ENCODE measurements around the gene DAB2IP.

The DAB2IP gene

DNA sequence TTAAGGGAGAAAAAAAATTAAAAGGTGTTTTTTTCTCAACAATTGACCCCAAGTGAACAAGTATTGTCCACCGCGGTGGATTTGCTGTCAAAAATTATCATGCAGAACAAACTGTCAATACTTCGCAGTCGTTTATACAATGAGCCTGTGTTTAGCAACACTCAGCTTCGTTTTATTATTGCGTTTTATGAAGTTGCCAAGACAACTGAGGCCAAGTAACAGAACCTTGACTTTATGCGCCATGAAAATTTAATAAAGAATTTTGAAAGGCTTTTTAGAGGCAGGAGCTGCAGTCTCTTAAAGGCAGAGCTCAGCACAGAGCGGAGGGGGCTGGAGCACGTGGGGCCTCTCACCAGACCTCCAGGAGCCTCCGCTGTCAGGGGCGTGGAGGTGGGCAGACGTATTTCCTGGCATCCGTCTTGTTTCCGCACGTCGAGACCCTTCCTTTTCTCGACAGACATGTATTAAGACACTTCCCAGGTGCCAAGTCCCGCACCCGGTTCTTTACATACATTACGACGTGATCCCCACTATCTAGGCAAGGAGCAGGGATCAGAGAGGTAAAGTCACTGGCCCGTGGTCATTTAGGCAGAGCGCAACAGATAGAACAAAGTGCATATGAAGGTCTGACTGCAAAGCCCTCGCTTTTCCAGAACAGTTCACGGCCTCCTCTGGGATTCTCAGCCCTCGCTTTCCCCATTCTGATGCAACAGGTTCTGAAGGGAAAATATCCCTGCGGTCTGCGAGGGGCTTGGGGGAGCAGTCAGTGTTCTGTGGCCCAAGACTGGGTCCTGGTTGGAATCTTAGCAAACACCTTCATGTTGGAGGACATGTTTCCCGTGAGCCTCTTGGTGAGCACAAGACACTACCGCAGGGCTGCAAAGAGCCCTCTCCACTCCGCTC is 164.4 kb downstream of the DAB2IP start:
- Histone ChIP-seq H3K4me3 (ENCODE audit: low read length in 2 of 2) (no peak overlapping the region), H3K9me3 (replicated peaks in 1 of 2; ENCODE audit: control insufficient read depth in 2 of 2, insufficient read depth in 1 of 2, low read depth in 1 of 2, low read length in 2 of 2) (peaks cover 0 to 2% of the 10 kb centered on the region in 2 donors), H2BK5ac (ENCODE audit: low read length) (no peak overlapping the region), H2AK5ac (ENCODE audit: low read depth, low read length) (no peak overlapping the region), H3K4me2 (ENCODE audit: insufficient read depth, low read length, poor library complexity, severe bottlenecking) (no peak overlapping the region), H3K27ac (replicated peaks; ENCODE audit: low read length) (no peak overlapping the region), H3K9ac (ENCODE audit: low read depth, low read length, poor library complexity) (no peak overlapping the region), H3K18ac (ENCODE audit: low read length) (peak overlapping the region; percentile 1), H2AFZ (ENCODE audit: low read length) (no peak overlapping the region), H4K8ac (ENCODE audit: low read depth, low read length) (no peak overlapping the region), H4K91ac (ENCODE audit: low read depth, low read length, poor library complexity) (no peak overlapping the region), H3K14ac (ENCODE audit: low read length) (no peak overlapping the region), H2BK12ac (ENCODE audit: low read length) (no peak overlapping the region), H3K23ac (ENCODE audit: low read depth, low read length, poor library complexity) (no peak overlapping the region), H3K79me1 (ENCODE audit: low read depth, low read length) (no peaks in the 10 kb centered on the region), H2BK120ac (ENCODE audit: low read depth, low read length) (no peak overlapping the region), H3K36me3 (replicated peaks in 1 of 2; ENCODE audit: control insufficient read depth in 2 of 2, insufficient read depth in 2 of 2, low read length in 2 of 2) (no peaks in the 10 kb centered on the region), H2BK15ac (ENCODE audit: low read length) (no peak overlapping the region), H3K27me3 (ENCODE audit: control insufficient read depth in 3 of 3, insufficient read depth in 3 of 3, low read depth in 1 of 3, low read length in 3 of 3) (peaks cover 0 to 66% (median 0%) of the 10 kb centered on the region in 3 experiments), H3K4ac (ENCODE audit: low read length) (no peak overlapping the region), H3K4me1 (ENCODE audit: control insufficient read depth in 2 of 2, insufficient read depth in 1 of 2, low read depth in 1 of 2, low read length in 2 of 2) (peaks cover 39 to 45% of the 10 kb centered on the region in 2 donors)
- DNase-seq (ENCODE audit: low spot score) = no peak
- no CpG with 5 or more reads among the region's 31 CpGs for WGBS, 2 donors (ENCODE audit: extremely low coverage in 2 of 2, insufficient read length in 2 of 2, insufficient replicate concordance in 1 of 2)

DNA sequence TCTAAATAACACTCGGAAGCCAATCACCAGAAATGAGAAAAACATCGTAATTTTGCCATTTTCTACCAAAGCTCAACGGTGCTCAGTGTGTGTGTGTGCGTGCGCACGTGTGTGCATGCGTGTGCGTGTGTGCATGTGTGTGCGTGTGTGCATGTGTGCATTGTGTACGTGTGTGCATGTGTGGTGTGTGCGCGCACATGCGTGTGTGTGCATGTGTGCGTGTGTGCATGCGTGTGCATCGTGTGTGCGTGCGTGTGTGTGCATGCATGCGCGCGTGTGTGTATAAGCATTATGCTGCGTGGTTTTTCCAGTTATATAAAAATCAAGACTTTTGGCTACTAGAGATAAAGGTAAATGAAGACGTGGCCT is 165.0 kb downstream of the DAB2IP start:
- H3K79me1 ChIP-seq (ENCODE audit: low read depth, low read length) = no peaks in the 10 kb centered on the region
- DNase-seq (ENCODE audit: low spot score) = no peak
- peak overlapping the region; percentile 74 for H3K9ac ChIP-seq (ENCODE audit: low read depth, low read length, poor library complexity)
- no peak overlapping the region for H2BK15ac ChIP-seq (ENCODE audit: low read length)
- no peaks in the 10 kb centered on the region for H3K36me3 ChIP-seq (replicated peaks in 1 of 2; ENCODE audit: control insufficient read depth in 2 of 2, insufficient read depth in 2 of 2, low read length in 2 of 2)
- no CpG with 5 or more reads among the region's 23 CpGs for WGBS, 2 donors (ENCODE audit: extremely low coverage in 2 of 2, insufficient read length in 2 of 2, insufficient replicate concordance in 1 of 2)
- H2BK5ac ChIP-seq (ENCODE audit: low read length) = no peak overlapping the region
- no peak overlapping the region for H3K27ac ChIP-seq (replicated peaks; ENCODE audit: low read length)
- no peak overlapping the region for H2BK120ac ChIP-seq (ENCODE audit: low read depth, low read length)
- peaks cover 0 to 2% of the 10 kb centered on the region in 2 donors for H3K9me3 ChIP-seq (replicated peaks in 1 of 2; ENCODE audit: control insufficient read depth in 2 of 2, insufficient read depth in 1 of 2, low read depth in 1 of 2, low read length in 2 of 2)
- H3K18ac ChIP-seq (ENCODE audit: low read length) = peak overlapping the region; percentile 50
- peak overlapping the region; percentile 67 for H4K91ac ChIP-seq (ENCODE audit: low read depth, low read length, poor library complexity)
- H3K4ac ChIP-seq (ENCODE audit: low read length) = no peak overlapping the region
- H3K4me3 ChIP-seq (ENCODE audit: low read length in 2 of 2) = peak overlapping the region in 1 of 2 donors; percentile 54
- H3K4me2 ChIP-seq (ENCODE audit: insufficient read depth, low read length, poor library complexity, severe bottlenecking) = no peak overlapping the region
- H2BK12ac ChIP-seq (ENCODE audit: low read length) = no peak overlapping the region
- no peak overlapping the region for H4K8ac ChIP-seq (ENCODE audit: low read depth, low read length)
- H3K23ac ChIP-seq (ENCODE audit: low read depth, low read length, poor library complexity) = no peak overlapping the region
- peak overlapping the region; percentile 91 for H3K14ac ChIP-seq (ENCODE audit: low read length)
- H2AFZ ChIP-seq (ENCODE audit: low read length) = no peak overlapping the region
- peaks cover 39 to 45% of the 10 kb centered on the region in 2 donors for H3K4me1 ChIP-seq (ENCODE audit: control insufficient read depth in 2 of 2, insufficient read depth in 1 of 2, low read depth in 1 of 2, low read length in 2 of 2)
- H2AK5ac ChIP-seq (ENCODE audit: low read depth, low read length) = no peak overlapping the region
- H3K27me3 ChIP-seq (ENCODE audit: control insufficient read depth in 3 of 3, insufficient read depth in 3 of 3, low read depth in 1 of 3, low read length in 3 of 3) = peaks cover 0 to 64% (median 0%) of the 10 kb centered on the region in 3 experiments

DNA sequence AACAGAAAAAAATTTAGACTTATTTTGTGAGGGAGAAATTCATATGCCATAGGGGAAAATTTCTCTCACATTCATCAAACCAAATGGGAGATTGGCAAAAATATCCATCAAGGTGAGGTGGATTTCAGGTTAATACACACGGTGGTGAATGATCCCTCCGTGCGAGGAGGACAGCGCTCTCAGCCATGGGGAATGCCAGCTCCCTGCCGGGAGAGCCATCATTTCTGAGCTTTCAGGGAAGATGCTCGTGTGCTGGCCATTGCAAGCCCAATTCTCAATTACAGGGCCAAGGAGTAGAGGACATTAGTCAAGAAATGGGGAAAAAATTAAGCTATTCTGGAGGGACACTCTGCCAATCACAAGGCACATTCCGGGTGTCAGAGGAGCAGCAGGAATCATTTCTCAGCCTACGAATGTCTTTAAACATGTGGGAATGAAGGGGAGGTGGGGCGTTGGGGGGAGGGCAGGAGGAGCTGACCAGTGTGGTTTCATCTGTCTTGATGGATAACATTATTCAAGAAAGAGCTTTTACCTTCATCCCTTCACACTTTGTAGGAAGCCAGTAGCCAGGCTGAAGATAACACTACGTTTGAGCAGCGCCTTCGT is 165.5 kb downstream of the DAB2IP start:
- H2AFZ ChIP-seq (ENCODE audit: low read length) = no peak overlapping the region
- peaks cover 39 to 45% of the 10 kb centered on the region in 2 donors for H3K4me1 ChIP-seq (ENCODE audit: control insufficient read depth in 2 of 2, insufficient read depth in 1 of 2, low read depth in 1 of 2, low read length in 2 of 2)
- no peaks in the 10 kb centered on the region for H3K36me3 ChIP-seq (replicated peaks in 1 of 2; ENCODE audit: control insufficient read depth in 2 of 2, insufficient read depth in 2 of 2, low read length in 2 of 2)
- H2BK120ac ChIP-seq (ENCODE audit: low read depth, low read length) = no peak overlapping the region
- H3K9ac ChIP-seq (ENCODE audit: low read depth, low read length, poor library complexity) = no peak overlapping the region
- no peak overlapping the region for H3K4me2 ChIP-seq (ENCODE audit: insufficient read depth, low read length, poor library complexity, severe bottlenecking)
- H2BK5ac ChIP-seq (ENCODE audit: low read length) = no peak overlapping the region
- no peak overlapping the region for H3K23ac ChIP-seq (ENCODE audit: low read depth, low read length, poor library complexity)
- H3K4ac ChIP-seq (ENCODE audit: low read length) = no peak overlapping the region
- no peaks in the 10 kb centered on the region for H3K79me1 ChIP-seq (ENCODE audit: low read depth, low read length)
- H2BK15ac ChIP-seq (ENCODE audit: low read length) = no peak overlapping the region
- no peak overlapping the region for H2BK12ac ChIP-seq (ENCODE audit: low read length)
- no peak overlapping the region for H4K8ac ChIP-seq (ENCODE audit: low read depth, low read length)
- no CpG with 5 or more reads among the region's 12 CpGs for WGBS, 2 donors (ENCODE audit: extremely low coverage in 2 of 2, insufficient read length in 2 of 2, insufficient replicate concordance in 1 of 2)
- peaks cover 0 to 2% of the 10 kb centered on the region in 2 donors for H3K9me3 ChIP-seq (replicated peaks in 1 of 2; ENCODE audit: control insufficient read depth in 2 of 2, insufficient read depth in 1 of 2, low read depth in 1 of 2, low read length in 2 of 2)
- H3K27ac ChIP-seq (replicated peaks; ENCODE audit: low read length) = no peak overlapping the region
- H3K14ac ChIP-seq (ENCODE audit: low read length) = no peak overlapping the region
- H3K27me3 ChIP-seq (ENCODE audit: control insufficient read depth in 3 of 3, insufficient read depth in 3 of 3, low read depth in 1 of 3, low read length in 3 of 3) = peaks cover 0 to 63% (median 0%) of the 10 kb centered on the region in 3 experiments
- no peak overlapping the region for H3K18ac ChIP-seq (ENCODE audit: low read length)
- no peak overlapping the region for H3K4me3 ChIP-seq (ENCODE audit: low read length in 2 of 2)
- no peak for DNase-seq (ENCODE audit: low spot score)
- no peak overlapping the region for H4K91ac ChIP-seq (ENCODE audit: low read depth, low read length, poor library complexity)
- H2AK5ac ChIP-seq (ENCODE audit: low read depth, low read length) = no peak overlapping the region

DNA sequence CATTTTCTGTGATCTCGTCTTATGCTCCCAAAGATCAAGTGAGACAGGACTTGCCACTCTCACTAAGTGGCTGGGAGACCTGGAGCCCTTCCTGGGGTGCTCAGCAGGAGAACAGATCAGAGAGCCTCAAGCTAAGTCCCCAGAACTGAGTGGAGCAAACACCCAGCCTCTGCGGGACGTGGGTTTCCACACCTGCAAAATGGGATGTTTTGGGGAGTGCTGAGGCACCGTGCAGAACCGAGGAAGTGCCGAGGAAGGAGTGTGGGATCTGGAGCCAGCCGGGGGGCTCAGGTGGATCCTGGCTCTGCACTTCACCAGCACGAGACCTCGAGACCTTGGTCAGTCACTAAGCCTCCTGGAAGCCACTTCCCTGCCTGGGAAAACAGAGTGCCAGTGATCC is 166.0 kb downstream of the DAB2IP start:
- no peak overlapping the region for H4K8ac ChIP-seq (ENCODE audit: low read depth, low read length)
- no peak overlapping the region for H3K4me2 ChIP-seq (ENCODE audit: insufficient read depth, low read length, poor library complexity, severe bottlenecking)
- H3K27ac ChIP-seq (replicated peaks; ENCODE audit: low read length) = no peak overlapping the region
- no peak for DNase-seq (ENCODE audit: low spot score)
- no peak overlapping the region for H3K4me3 ChIP-seq (ENCODE audit: low read length in 2 of 2)
- peak overlapping the region; percentile 32 for H2BK5ac ChIP-seq (ENCODE audit: low read length)
- H3K36me3 ChIP-seq (replicated peaks in 1 of 2; ENCODE audit: control insufficient read depth in 2 of 2, insufficient read depth in 2 of 2, low read length in 2 of 2) = no peaks in the 10 kb centered on the region
- peak overlapping the region; percentile 5 for H3K14ac ChIP-seq (ENCODE audit: low read length)
- H3K4me1 ChIP-seq (ENCODE audit: control insufficient read depth in 2 of 2, insufficient read depth in 1 of 2, low read depth in 1 of 2, low read length in 2 of 2) = peaks cover 39 to 41% of the 10 kb centered on the region in 2 donors
- H2BK12ac ChIP-seq (ENCODE audit: low read length) = no peak overlapping the region
- H4K91ac ChIP-seq (ENCODE audit: low read depth, low read length, poor library complexity) = no peak overlapping the region
- peaks cover 0 to 2% of the 10 kb centered on the region in 2 donors for H3K9me3 ChIP-seq (replicated peaks in 1 of 2; ENCODE audit: control insufficient read depth in 2 of 2, insufficient read depth in 1 of 2, low read depth in 1 of 2, low read length in 2 of 2)
- no CpG with 5 or more reads among the region's 9 CpGs for WGBS, 2 donors (ENCODE audit: extremely low coverage in 2 of 2, insufficient read length in 2 of 2, insufficient replicate concordance in 1 of 2)
- H3K18ac ChIP-seq (ENCODE audit: low read length) = peak overlapping the region; percentile 73
- no peaks in the 10 kb centered on the region for H3K79me1 ChIP-seq (ENCODE audit: low read depth, low read length)
- H3K4ac ChIP-seq (ENCODE audit: low read length) = no peak overlapping the region
- H2AFZ ChIP-seq (ENCODE audit: low read length) = no peak overlapping the region
- H2BK15ac ChIP-seq (ENCODE audit: low read length) = peak overlapping the region; percentile 51
- no peak overlapping the region for H3K23ac ChIP-seq (ENCODE audit: low read depth, low read length, poor library complexity)
- H2AK5ac ChIP-seq (ENCODE audit: low read depth, low read length) = peak overlapping the region; percentile 81
- H3K27me3 ChIP-seq (ENCODE audit: control insufficient read depth in 3 of 3, insufficient read depth in 3 of 3, low read depth in 1 of 3, low read length in 3 of 3) = peaks cover 0 to 64% (median 0%) of the 10 kb centered on the region in 3 experiments
- H2BK120ac ChIP-seq (ENCODE audit: low read depth, low read length) = no peak overlapping the region
- no peak overlapping the region for H3K9ac ChIP-seq (ENCODE audit: low read depth, low read length, poor library complexity)
